Right renal pelvis (tissue), 4 donors: ENCODE results near the gene RYR2. TPM values are rescaled to one million over a fixed set of nuclear protein-coding genes. Genes with fewer than 3 reads are reported as not detected.

Source experiments
- DNase-seq, 4 donors: peaks; one replicate each; pipeline ENCODE4 v3.0.0-alpha.2; 2013; ENCODE audit warnings: low read depth in 4 of 4, low spot score in 3 of 4, missing footprints in 1 of 4
- polyA plus RNA-seq, 4 donors: library from polyadenylated mRNA; unstranded; fragments of 120-200 nt; gene quantifications; one replicate each; pipeline ENCODE4 v1.2.1, GENCODE V29; 2013; ENCODE audit not compliant: insufficient read length in 4 of 4

Gene RYR2
- polyA plus RNA-seq, 4 donors: 1.4 to 2.1 (median 1.6) TPM

- no peak for DNase-seq
Measured at GRCh38 chr1:237183963-237184540, 142.1 kb downstream of the RYR2 start.

- no peak for DNase-seq
Measured at GRCh38 chr1:237186675-237187074, 144.7 kb downstream of the RYR2 start.

GRCh38 chr1:237187842-237188241 is 145.9 kb downstream of the RYR2 start:
- DNase-seq: no peak

GRCh38 chr1:237191403-237191802 is 149.4 kb downstream of the RYR2 start:
- no peak for DNase-seq

- DNase-seq: no peak
Measured at GRCh38 chr1:237197470-237198425, 155.8 kb downstream of the RYR2 start.

- no peak for DNase-seq
Measured at GRCh38 chr1:237199026-237199425, 157.0 kb downstream of the RYR2 start.

- no peak for DNase-seq
Measured at GRCh38 chr1:237201155-237201554, 159.2 kb downstream of the RYR2 start.

- no peak for DNase-seq
Measured at GRCh38 chr1:237204841-237205240, 162.9 kb downstream of the RYR2 start.

GRCh38 chr1:237205400-237206064 is 163.5 kb downstream of the RYR2 start:
- no peak for DNase-seq

- DNase-seq: no peak
Measured at GRCh38 chr1:237206065-237206414, 164.1 kb downstream of the RYR2 start.

GRCh38 chr1:237211031-237211430 is 169.0 kb downstream of the RYR2 start:
- no peak for DNase-seq

GRCh38 chr1:237211540-237211939 is 169.6 kb downstream of the RYR2 start:
- no peak for DNase-seq

- no peak for DNase-seq
Measured at GRCh38 chr1:237219751-237220642, 178.0 kb downstream of the RYR2 start.

GRCh38 chr1:237223419-237223818 is 181.4 kb downstream of the RYR2 start:
- no peak for DNase-seq

GRCh38 chr1:237226177-237226944 is 184.4 kb downstream of the RYR2 start:
- DNase-seq: no peak

GRCh38 chr1:237227476-237227875 is 185.5 kb downstream of the RYR2 start:
- DNase-seq: no peak

- DNase-seq: no peak
Measured at GRCh38 chr1:237228421-237228820, 186.4 kb downstream of the RYR2 start.

GRCh38 chr1:237229333-237229732 is 187.3 kb downstream of the RYR2 start:
- no peak for DNase-seq

- no peak for DNase-seq
Measured at GRCh38 chr1:237232501-237232900, 190.5 kb downstream of the RYR2 start.

GRCh38 chr1:237235091-237235490 is 193.1 kb downstream of the RYR2 start:
- DNase-seq: no peak
